DMS 273 (cell line): ENCODE results near the gene PIK3C2G.

Experiments used
- DNase-seq: peaks from one replicate; lab custom pipeline; 2025; ENCODE audit not compliant: unreplicated experiment; lab: John Stamatoyannopoulos, UW

The PIK3C2G gene

DNA sequence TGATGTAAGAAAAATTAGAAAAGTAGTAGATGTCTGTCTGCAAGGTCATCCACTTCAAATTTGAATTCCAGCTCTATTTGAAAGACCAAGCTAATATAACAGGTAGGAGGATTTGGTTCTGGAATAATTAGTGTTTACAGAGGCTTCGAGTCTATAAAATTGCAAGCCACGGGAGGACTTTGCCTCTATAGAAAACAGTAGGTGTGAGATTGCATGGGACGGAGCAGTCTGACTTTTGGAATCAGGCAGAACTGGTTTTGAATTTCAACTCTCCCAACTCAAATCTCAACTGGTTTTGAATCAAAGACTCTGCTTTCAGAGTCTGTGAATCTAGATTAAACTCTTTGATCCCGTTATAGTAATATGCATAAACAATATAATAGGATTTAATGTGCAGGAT, 82.4 kb downstream of the PIK3C2G start:
- DNase-seq = no peak

GRCh38 chr12:18345021-18345735, 83.9 kb downstream of the PIK3C2G start:
- DNase-seq = peak; percentile 10

- DNase-seq = no peak
Observed at GRCh38 chr12:18352312-18352711, 91.0 kb downstream of the PIK3C2G start.

- no peak for DNase-seq
Observed at GRCh38 chr12:18355429-18355828, 94.1 kb downstream of the PIK3C2G start.

DNA sequence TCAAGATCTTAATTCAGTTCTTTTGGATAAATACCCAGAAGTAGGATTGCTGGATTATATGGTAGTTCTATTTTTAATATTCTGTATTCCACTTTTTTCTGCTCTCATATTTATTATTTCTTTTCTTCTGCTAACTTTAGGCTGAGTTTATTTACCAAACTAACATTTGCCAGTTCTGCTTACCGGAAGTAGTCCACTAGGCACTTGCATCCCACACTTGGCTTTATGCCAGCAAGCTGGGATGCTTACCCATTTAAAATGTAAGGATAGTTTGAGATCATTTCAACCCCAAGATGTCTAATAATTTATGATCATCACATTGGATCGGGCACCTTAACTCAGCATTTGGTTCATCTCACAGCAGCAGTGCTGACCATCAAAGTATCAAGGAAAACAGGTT, 96.8 kb downstream of the PIK3C2G start:
- no peak for DNase-seq

DNA sequence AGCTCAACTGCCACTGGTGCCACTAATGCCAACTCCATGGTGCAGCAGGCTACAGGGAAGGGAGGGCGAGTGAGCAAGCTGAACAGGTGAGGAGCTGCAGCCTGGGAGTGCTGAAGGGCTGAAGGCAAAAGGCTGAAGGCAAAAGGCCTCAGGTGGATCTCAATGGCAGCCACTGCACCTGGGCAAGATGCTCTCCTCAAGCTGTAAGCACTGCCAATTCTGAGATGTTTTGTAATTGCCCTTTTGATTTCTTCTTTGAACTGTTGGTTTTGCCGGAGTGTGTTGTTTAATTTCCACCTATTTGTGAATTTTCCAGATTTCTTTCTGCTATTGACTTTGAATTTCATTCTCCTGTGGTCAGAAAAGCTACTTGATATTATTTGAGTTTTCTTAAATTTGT, 97.6 kb downstream of the PIK3C2G start:
- DNase-seq = no peak

- no peak for DNase-seq
Observed at GRCh38 chr12:18361433-18361832, 100.1 kb downstream of the PIK3C2G start.

DNA sequence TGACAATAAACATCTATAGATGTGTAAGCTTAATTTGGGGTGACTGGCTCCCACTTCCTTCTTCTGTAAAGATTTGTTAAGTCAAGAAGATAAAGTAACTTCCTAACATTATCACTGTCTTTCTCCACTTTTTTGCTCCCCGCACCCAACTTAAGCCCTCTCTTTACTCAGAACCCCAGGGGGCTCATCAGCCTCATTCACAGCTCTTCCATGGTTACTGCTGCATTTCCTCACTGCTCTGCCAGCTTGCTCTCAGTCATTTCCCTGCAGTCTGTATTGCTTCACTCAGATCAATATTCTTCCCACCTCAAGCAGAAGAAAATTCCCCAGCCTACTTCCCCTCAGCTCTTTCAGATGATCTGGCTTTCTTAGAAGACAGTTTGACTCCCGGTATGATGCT, 102.0 kb downstream of the PIK3C2G start:
- DNase-seq = no peak

- DNase-seq = no peak
Observed at GRCh38 chr12:18368594-18368993, 107.3 kb downstream of the PIK3C2G start.

- no peak for DNase-seq
Observed at GRCh38 chr12:18373181-18373580, 111.9 kb downstream of the PIK3C2G start.

- no peak for DNase-seq
Observed at GRCh38 chr12:18375131-18375530, 113.8 kb downstream of the PIK3C2G start.

GRCh38 chr12:18375583-18375982, 114.3 kb downstream of the PIK3C2G start:
- no peak for DNase-seq

DNA sequence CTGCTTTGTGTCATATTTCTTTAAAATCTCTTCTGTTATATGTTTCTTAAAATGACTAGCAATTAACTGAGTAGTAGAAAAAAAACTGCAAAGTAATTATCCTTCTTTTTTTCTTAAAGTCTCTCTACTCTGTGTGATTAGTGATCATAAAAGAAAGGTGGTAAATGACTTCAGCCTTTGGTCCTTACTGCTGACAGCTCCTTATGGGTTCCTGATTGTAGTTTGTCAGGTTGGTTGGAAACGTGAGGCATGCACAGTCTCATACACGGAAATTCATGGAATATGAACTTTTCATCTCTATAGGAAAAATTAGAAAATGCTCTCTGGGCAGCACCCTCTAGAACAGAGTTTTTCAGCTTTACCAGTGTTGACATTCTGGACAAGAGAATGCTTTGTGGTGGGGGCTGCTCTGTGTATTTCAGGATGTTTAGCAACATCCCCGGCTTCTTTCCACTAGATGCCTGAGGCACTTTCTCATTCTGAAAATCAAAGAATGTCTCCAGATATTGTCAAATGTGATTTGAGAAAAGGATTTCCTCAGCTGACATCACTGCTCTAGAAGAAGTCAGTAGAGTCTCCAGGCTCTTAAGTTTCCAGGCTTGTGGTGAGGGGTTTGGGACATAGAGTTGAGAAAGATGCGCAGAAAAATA, 121.0 kb downstream of the PIK3C2G start:
- no peak for DNase-seq

DNA sequence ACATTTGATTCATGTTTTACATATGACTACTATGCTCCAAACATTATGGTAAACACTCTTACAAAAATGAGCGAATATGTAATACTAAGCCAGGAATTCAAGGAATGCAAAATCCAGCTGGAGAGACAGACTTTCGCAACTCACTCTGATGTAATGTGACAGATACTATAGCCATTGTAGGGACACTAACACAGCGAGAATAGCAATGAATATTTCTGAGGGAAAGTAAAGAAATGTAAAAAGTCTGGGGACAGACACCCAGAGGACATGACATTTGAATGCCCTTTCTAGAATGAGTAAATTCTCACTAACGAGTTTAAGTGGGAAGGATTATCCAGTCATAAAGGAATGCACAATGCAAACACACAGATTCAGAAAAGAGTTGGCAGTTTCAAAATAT, 121.9 kb downstream of the PIK3C2G start:
- DNase-seq = no peak

DNA sequence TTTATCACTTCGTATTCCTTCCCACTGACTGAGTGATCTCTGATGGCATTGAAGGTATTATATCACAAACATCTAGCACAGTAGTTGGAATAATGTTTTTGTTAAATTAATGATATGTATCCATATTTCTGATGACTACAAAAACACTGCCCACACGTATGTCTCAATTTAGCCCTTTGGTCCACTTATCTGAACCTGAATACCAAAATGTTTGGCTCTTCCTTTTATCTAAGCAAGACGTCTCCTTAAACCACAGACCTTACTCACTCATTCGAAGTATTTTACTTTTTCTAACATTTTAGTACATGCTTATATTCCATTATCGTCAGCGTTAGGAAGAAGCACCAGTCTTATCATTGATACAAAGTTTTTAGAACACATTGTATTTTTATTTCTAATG, 126.4 kb downstream of the PIK3C2G start:
- no peak for DNase-seq

GRCh38 chr12:18389820-18390219, 128.5 kb downstream of the PIK3C2G start:
- DNase-seq = no peak

GRCh38 chr12:18391151-18391550, 129.8 kb downstream of the PIK3C2G start:
- DNase-seq = no peak

- DNase-seq = no peak
Observed at GRCh38 chr12:18394742-18395141, 133.4 kb downstream of the PIK3C2G start.

DNA sequence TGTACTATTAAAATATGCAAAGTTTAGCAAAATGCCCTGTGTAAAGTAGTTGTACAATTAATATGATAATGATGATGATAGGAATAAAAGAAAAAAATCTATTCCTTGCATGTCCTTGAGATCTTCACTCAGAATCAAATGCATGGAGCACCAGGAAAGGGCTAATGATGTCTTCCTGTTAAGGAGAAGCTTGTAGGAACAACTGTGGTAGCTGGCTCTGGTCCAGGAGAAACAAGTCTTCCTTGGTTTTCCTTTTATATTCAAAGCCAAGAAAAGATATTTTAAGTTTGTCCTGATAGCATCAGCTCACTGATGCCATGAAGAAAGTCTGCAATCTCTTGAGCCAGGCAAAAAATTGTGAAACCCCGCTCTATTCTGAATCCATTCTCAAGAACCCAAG, 138.9 kb downstream of the PIK3C2G start:
- DNase-seq = no peak

GRCh38 chr12:18402872-18403611, 141.7 kb downstream of the PIK3C2G start:
- DNase-seq = no peak

DNA sequence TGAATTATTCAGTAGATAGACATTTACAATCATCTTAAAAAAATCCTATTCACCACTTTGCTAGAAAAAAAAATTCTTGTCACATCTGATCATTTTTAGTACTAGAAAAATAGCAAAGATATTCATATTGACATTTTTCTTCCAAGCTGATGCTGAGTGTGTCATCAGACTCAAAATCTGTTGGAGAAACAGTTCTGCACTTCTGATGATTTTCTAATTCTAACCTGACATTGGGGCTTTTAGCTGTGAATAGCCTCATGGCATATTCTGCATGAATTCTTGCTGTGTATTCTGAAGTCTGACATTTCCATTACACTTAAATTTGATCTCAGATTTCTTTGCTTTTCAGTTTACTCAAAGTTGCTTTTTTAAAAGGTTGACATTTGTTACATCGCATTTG, 150.1 kb downstream of the PIK3C2G start:
- DNase-seq = no peak

DNA sequence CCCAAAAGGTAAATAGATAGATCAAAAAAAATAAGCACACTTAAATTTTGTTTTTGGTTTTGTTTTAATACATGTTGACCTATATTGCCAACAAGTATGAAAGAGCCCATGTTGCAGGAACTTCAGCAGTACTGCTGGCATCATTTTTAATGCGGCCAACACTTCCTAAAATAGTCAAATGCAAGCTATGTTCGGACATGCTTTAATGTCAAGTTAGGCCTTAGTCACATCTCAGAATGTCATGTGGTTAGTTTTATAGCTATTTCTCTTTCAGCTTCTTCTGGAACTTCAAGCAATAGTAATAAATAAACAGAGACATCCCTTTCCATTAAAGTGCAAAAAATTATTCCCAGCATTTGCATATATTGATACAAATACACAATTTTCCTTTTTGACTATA, 153.4 kb downstream of the PIK3C2G start:
- no peak for DNase-seq
